Measurements from ENCODE around the gene MEGF11. TPM values are rescaled to one million over a fixed set of nuclear protein-coding genes. Genes with fewer than 3 reads are reported as not detected.

The MEGF11 gene
- total RNA-seq, 4 donors from 2014 or later: not detected

- Histone ChIP-seq H3K4me1 (peaks cover 17 to 72% (median 23%) of the 10 kb centered on the region in 3 donors), H3K27ac (no peak overlapping the region), H3K4me3 (no peak overlapping the region), H3K9me3 (no peaks in the 10 kb centered on the region), H3K36me3 (no peaks in the 10 kb centered on the region), H3K27me3 (no peaks in the 10 kb centered on the region)
- intact Hi-C loops (cut with DNase I): no loop called here
- DNase-seq: no peak
- no peak for TF ChIP-seq POLR2A (IDR thresholded peaks at IDR 0.05)
- TF ChIP-seq, protein P1, sequence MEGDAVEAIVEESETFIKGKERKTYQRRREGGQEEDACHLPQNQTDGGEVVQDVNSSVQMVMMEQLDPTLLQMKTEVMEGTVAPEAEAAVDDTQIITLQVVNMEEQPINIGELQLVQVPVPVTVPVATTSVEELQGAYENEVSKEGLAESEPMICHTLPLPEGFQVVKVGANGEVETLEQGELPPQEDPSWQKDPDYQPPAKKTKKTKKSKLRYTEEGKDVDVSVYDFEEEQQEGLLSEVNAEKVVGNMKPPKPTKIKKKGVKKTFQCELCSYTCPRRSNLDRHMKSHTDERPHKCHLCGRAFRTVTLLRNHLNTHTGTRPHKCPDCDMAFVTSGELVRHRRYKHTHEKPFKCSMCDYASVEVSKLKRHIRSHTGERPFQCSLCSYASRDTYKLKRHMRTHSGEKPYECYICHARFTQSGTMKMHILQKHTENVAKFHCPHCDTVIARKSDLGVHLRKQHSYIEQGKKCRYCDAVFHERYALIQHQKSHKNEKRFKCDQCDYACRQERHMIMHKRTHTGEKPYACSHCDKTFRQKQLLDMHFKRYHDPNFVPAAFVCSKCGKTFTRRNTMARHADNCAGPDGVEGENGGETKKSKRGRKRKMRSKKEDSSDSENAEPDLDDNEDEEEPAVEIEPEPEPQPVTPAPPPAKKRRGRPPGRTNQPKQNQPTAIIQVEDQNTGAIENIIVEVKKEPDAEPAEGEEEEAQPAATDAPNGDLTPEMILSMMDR (IDR thresholded peaks at IDR 0.05): no peak
Measured at GRCh38 chr15:66290518-66290917, 37.0 kb upstream of the MEGF11 start.

DNA sequence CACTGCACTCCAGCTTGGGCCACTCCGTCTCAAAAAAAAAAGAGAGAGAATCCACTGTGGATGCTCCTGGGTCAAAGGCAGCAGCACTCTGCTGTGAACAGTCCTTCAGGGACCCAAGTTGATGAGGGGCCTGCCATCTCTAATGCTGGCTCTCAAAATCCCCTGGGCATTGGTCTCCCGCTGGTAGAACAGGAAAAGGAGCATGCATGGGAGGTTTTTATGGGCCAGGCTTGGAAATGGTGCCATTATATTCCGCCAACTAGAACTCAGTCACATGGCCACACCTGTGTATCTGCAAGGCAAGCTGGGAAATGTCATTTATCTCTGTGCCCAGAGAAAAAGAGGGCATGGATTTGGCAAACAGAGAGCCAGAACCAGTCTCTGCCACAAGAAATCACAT is 36.5 kb upstream of the MEGF11 start:
- Histone ChIP-seq H3K4me3 (no peak overlapping the region), H3K9me3 (no peaks in the 10 kb centered on the region), H3K27ac (no peak overlapping the region), H3K4me1 (peaks cover 12 to 67% (median 21%) of the 10 kb centered on the region in 3 donors), H3K36me3 (no peaks in the 10 kb centered on the region), H3K27me3 (no peaks in the 10 kb centered on the region)
- no peak for DNase-seq
- WGBS, 2 donors: 90 to 95% methylated on average over 2 to 3 of the region's 3 CpGs
- intact Hi-C loops (cut with DNase I): no loop called here
- TF ChIP-seq, protein P1 (IDR thresholded peaks at IDR 0.05): no peak
- TF ChIP-seq POLR2A (IDR thresholded peaks at IDR 0.05): no peak

- no peak for DNase-seq
- Histone ChIP-seq H3K9me3 (no peaks in the 10 kb centered on the region), H3K4me1 (peaks cover 7 to 56% (median 17%) of the 10 kb centered on the region in 3 donors), H3K36me3 (no peaks in the 10 kb centered on the region), H3K27me3 (no peaks in the 10 kb centered on the region), H3K27ac (peak overlapping the region in 1 of 4 donors; percentile 42), H3K4me3 (no peak overlapping the region)
- WGBS, 2 donors: 23 to 35% methylated on average over 6 of the region's 6 CpGs
- TF ChIP-seq, protein P1 (IDR thresholded peaks at IDR 0.05): no peak
- TF ChIP-seq POLR2A (IDR thresholded peaks at IDR 0.05): no peak
- intact Hi-C loops (cut with DNase I): no loop called here
Measured at GRCh38 chr15:66288551-66289185, 35.1 kb upstream of the MEGF11 start.

DNA sequence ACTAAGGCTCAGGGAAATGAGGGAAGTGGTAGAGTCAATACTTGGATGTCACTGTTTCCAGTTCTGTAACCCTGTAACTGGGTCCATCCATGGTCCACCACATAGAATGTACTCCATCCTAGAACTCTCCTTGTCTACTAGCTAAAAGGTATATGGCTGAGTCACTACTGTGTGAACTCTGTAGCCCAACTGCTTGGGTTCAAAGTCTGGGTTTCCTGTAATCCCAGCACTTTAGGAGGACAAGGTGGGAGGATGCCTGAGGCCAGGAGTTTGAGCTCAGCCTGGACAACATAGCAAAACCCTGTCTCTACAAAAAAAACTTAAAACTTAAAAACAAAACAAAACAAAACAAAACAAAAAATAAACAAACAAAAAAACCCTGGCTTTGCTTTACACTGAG is 34.5 kb upstream of the MEGF11 start:
- no peak overlapping the region for H3K27ac ChIP-seq
- TF ChIP-seq, protein P1 (IDR thresholded peaks at IDR 0.05): no peak
- TF ChIP-seq POLR2A (IDR thresholded peaks at IDR 0.05): no peak
- intact Hi-C loops (cut with DNase I): no loop called here
- no peak for DNase-seq
- no peaks in the 10 kb centered on the region for H3K36me3 ChIP-seq
- peaks cover 7 to 55% (median 17%) of the 10 kb centered on the region in 3 donors for H3K4me1 ChIP-seq
- no peaks in the 10 kb centered on the region for H3K9me3 ChIP-seq
- no peak overlapping the region for H3K4me3 ChIP-seq
- no peaks in the 10 kb centered on the region for H3K27me3 ChIP-seq

- no peak for DNase-seq
- Histone ChIP-seq H3K4me1 (peaks cover 2 to 50% (median 13%) of the 10 kb centered on the region in 3 donors), H3K36me3 (no peaks in the 10 kb centered on the region), H3K27ac (no peak overlapping the region), H3K27me3 (no peaks in the 10 kb centered on the region), H3K9me3 (no peaks in the 10 kb centered on the region), H3K4me3 (no peak overlapping the region)
- TF ChIP-seq, protein P1 (IDR thresholded peaks at IDR 0.05): peak in 4 of 6 experiments; percentile 36 to 62 (median 45)
- no peak for TF ChIP-seq POLR2A (IDR thresholded peaks at IDR 0.05)
- 9 to 10% methylated on average over 6 of the region's 6 CpGs for WGBS, 2 donors
- intact Hi-C loops (cut with DNase I): no loop called here
Measured at GRCh38 chr15:66287461-66288057, 34.0 kb upstream of the MEGF11 start.
